H9 (cell line): ENCODE data around the gene PAK1. TPM values are rescaled to one million over a fixed set of nuclear protein-coding genes. Genes with fewer than 3 reads are reported as not detected.
A peak's percentile ranks its signal among the peaks of the same experiment; 100 is the strongest.

Source experiments
- DNase-seq: peaks from one replicate; pipeline ENCODE4 v3.0.0-alpha.2; 2017
- H2AFZ ChIP-seq: one replicate; pipeline ENCODE4 v1.6.1; 2013; ENCODE audit warnings: mild to moderate bottlenecking, low read length, control low read depth, moderate library complexity
- H2AK5ac ChIP-seq: 2 replicates; pipeline ENCODE4 v1.6.1; 2013; ENCODE audit warnings: low read length, control low read depth, mixed read lengths; ENCODE audit not compliant: insufficient read length
- H2BK120ac ChIP-seq: one replicate; pipeline ENCODE4 v1.6.1; 2013; ENCODE audit warnings: low read depth, mild to moderate bottlenecking, low read length, control low read depth, inconsistent platforms; ENCODE audit not compliant: poor library complexity, severe bottlenecking
- H2BK12ac ChIP-seq: 2 replicates; pipeline ENCODE4 v1.6.1; 2013; ENCODE audit warnings: low read length, control low read depth, mixed read lengths, low read depth; ENCODE audit not compliant: insufficient read length
- H2BK15ac ChIP-seq: 2 replicates; pipeline ENCODE4 v1.6.1; 2013; ENCODE audit warnings: low read depth, low read length, control low read depth
- H2BK20ac ChIP-seq: one replicate; pipeline ENCODE4 v1.6.1; 2013; ENCODE audit warnings: low read depth, mild to moderate bottlenecking, low read length, control low read depth, inconsistent platforms; ENCODE audit not compliant: poor library complexity, severe bottlenecking
- H2BK5ac ChIP-seq: 2 replicates; pipeline ENCODE4 v1.6.1; 2013; ENCODE audit warnings: low read length, control low read depth, mixed read lengths; ENCODE audit not compliant: insufficient read length
- H3K14ac ChIP-seq: 2 replicates; pipeline ENCODE4 v1.6.1; 2013; ENCODE audit warnings: low read length, control low read depth; ENCODE audit not compliant: insufficient read depth
- H3K18ac ChIP-seq: 2 replicates; pipeline ENCODE4 v1.6.1; 2013; ENCODE audit warnings: low read depth, mild to moderate bottlenecking, mixed read lengths, low read length, control low read depth; ENCODE audit not compliant: insufficient read length
- H3K23ac ChIP-seq: 2 replicates; pipeline ENCODE4 v1.6.1; 2013; ENCODE audit warnings: low read length, control low read depth, mixed read lengths, low read depth; ENCODE audit not compliant: insufficient read length
- H3K23me2 ChIP-seq: 2 replicates; pipeline ENCODE4 v1.6.1; 2013; ENCODE audit warnings: low read depth, mild to moderate bottlenecking, mixed read lengths, low read length, control low read depth; ENCODE audit not compliant: insufficient read length, poor library complexity, severe bottlenecking
- H3K27ac ChIP-seq: 2 replicates; pipeline ENCODE4 v1.5.1; 2013; ENCODE audit warnings: low read length, control low read depth, mixed read lengths, low read depth; ENCODE audit not compliant: insufficient read length
- H3K27me3 ChIP-seq: 2 replicates; pipeline ENCODE4 v1.6.1; 2013; ENCODE audit warnings: low read length, control low read depth, inconsistent platforms; ENCODE audit not compliant: insufficient read depth
- H3K4ac ChIP-seq: 2 replicates; pipeline ENCODE4 v1.6.1; 2013; ENCODE audit warnings: low read depth, mild to moderate bottlenecking, control low read depth, inconsistent platforms, low read length, moderate library complexity
- H3K4me1 ChIP-seq: 2 replicates; pipeline ENCODE4 v1.6.1; 2013; ENCODE audit warnings: low read length, control low read depth, inconsistent platforms; ENCODE audit not compliant: insufficient read depth
- H3K4me2 ChIP-seq: 2 replicates; pipeline ENCODE4 v1.6.1; 2013; ENCODE audit warnings: low read length, control low read depth, mixed read lengths; ENCODE audit not compliant: insufficient read length, insufficient read depth
- H3K56ac ChIP-seq: 2 replicates; pipeline ENCODE4 v1.6.1; 2013; ENCODE audit warnings: low read depth, mild to moderate bottlenecking, mixed read lengths, low read length, control low read depth; ENCODE audit not compliant: insufficient read length
- H3K79me1 ChIP-seq: 2 replicates; pipeline ENCODE4 v1.6.1; 2013; ENCODE audit warnings: low read depth, mild to moderate bottlenecking, moderate library complexity, low read length, control low read depth, inconsistent platforms; ENCODE audit not compliant: insufficient read depth, poor library complexity, severe bottlenecking
- H3K79me2 ChIP-seq: 2 replicates; pipeline ENCODE4 v1.6.1; 2013; ENCODE audit warnings: low read length, control low read depth, inconsistent platforms; ENCODE audit not compliant: insufficient read depth
- H3K9ac ChIP-seq: 2 replicates; pipeline ENCODE4 v1.6.1; 2013; ENCODE audit warnings: low read length, control low read depth, mixed read lengths; ENCODE audit not compliant: insufficient read length; ENCODE audit errors: extremely low read depth
- H3K9me3 ChIP-seq: one replicate; pipeline ENCODE4 v1.6.1; 2013; ENCODE audit warnings: low read depth, low read length, inconsistent platforms; ENCODE audit not compliant: control insufficient read depth
- H3T11ph ChIP-seq: one replicate; pipeline ENCODE4 v1.6.1; 2013; ENCODE audit warnings: mild to moderate bottlenecking, low read length, control low read depth, inconsistent platforms
- H4K20me1 ChIP-seq: one replicate; pipeline ENCODE4 v1.6.1; 2013; ENCODE audit not compliant: control insufficient read depth, insufficient read length, insufficient read depth
- H4K5ac ChIP-seq: 2 replicates; pipeline ENCODE4 v1.6.1; 2013; ENCODE audit warnings: low read depth, mild to moderate bottlenecking, mixed read lengths, low read length, control low read depth; ENCODE audit not compliant: insufficient read length
- H4K8ac ChIP-seq: replicated peaks from 2 replicates; pipeline ENCODE4 v1.6.1; 2013; ENCODE audit warnings: low read length, control low read depth, mixed read lengths, low read depth; ENCODE audit not compliant: insufficient read length
- H4K91ac ChIP-seq: 2 replicates; pipeline ENCODE4 v1.6.1; 2013; ENCODE audit warnings: low read depth, mild to moderate bottlenecking, moderate library complexity, mixed read lengths, low read length, control low read depth; ENCODE audit not compliant: insufficient read length
- H3K27ac Mint-ChIP-seq, 3 experiments: 2 replicates in 2 of 3; 3 replicates in 1 of 3; pipeline ENCODE4 v1.8.0; 2020 to 2021; ENCODE audit warnings: mixed read lengths in 3 of 3, mild to moderate bottlenecking in 1 of 3, moderate library complexity in 1 of 3
- H3K27me3 Mint-ChIP-seq: 2 replicates; pipeline ENCODE4 v1.8.0; 2021; ENCODE audit warnings: low read depth, mild to moderate bottlenecking, moderate library complexity, mixed read lengths
- H3K36me3 Mint-ChIP-seq, 3 experiments: 2 replicates in 2 of 3; 3 replicates in 1 of 3; pipeline ENCODE4 v1.8.0; 2020 to 2021; ENCODE audit warnings: low read depth in 3 of 3, mixed read lengths in 3 of 3; ENCODE audit not compliant: insufficient read depth in 1 of 3
- H3K4me1 Mint-ChIP-seq, 2 experiments: 2 replicates each; pipeline ENCODE4 v1.8.0; 2020; ENCODE audit warnings: mixed read lengths in 2 of 2
- H3K4me3 Mint-ChIP-seq, 2 experiments: 2 replicates in 1 of 2; 3 replicates in 1 of 2; pipeline ENCODE4 v1.8.0; 2020 to 2021; ENCODE audit warnings: mild to moderate bottlenecking in 2 of 2, mixed read lengths in 2 of 2, moderate library complexity in 1 of 2
- H3K9me3 Mint-ChIP-seq, 2 experiments: 2 replicates in 1 of 2; 3 replicates in 1 of 2; pipeline ENCODE4 v1.8.0; 2020; ENCODE audit warnings: mild to moderate bottlenecking in 2 of 2, mixed read lengths in 2 of 2, moderate library complexity in 1 of 2
- CTCF ChIP-seq: fragments of 200-600 bp; sonication (generic); conservative IDR thresholded peaks from 3 replicates; pipeline ENCODE4 v1.8.0; 2021; ENCODE audit warnings: antibody characterized with exemption, mild to moderate bottlenecking
- WGBS: extraction: QIAGEN DNeasy Blood & Tissue Kit; methylation state at CpG from one replicate; pipeline ENCODE4 v1.1.7; 2013; ENCODE audit warnings: missing lambda C conversion rate, low lambda C conversion rate, mixed read lengths; ENCODE audit not compliant: insufficient read length; ENCODE audit errors: extremely low coverage; 5-methylcytosine and 5-hydroxymethylcytosine counted together
- total RNA-seq: library from RNA; stranded (reverse); gene quantifications from 2 replicates; pipeline ENCODE4 v1.2.1, GENCODE V29; 2021

The PAK1 gene
- total RNA-seq, 1 experiment from 2014 or later: 122 TPM

DNA sequence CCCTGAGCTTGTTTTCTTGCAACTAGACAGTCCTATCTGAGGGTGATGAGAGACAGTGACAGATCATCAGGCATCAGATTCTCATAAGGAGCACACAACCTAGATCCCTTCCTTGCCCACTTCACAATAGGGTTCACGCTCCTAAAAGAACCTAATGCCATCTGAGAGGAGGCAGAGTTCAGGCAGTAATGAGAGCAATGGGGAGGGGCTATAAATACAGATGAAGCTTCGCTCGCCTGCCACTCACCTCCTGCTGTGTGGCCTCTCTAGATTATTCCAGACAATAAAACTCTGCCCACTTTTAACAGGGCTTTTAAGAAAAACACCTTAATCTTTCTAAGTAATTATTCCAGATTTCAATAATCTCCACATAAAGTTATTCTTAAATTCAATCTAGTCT lies 43.9 kb upstream of the PAK1 start:
- no peak overlapping the region for H3K4me2 ChIP-seq
- no peaks in the 10 kb centered on the region for H3K79me2 ChIP-seq
- H4K8ac ChIP-seq: no peak overlapping the region
- no peak overlapping the region for H2BK12ac ChIP-seq
- no peaks in the 10 kb centered on the region for H3K9me3 ChIP-seq
- no peak overlapping the region for H3K4ac ChIP-seq
- DNase-seq: no peak
- Mint-ChIP-seq H3K9me3 (peaks cover 11 to 12% of the 10 kb centered on the region in 2 experiments), H3K27ac (no peak overlapping the region), H3K27me3 (no peaks in the 10 kb centered on the region), H3K4me3 (0 out of 5 replicates have a peak overlapping the region, but pooled peaks of 1 of the 2 experiments have one; percentile 9), H3K36me3 (peaks cover 3 to 13% (median 5%) of the 10 kb centered on the region in 3 experiments), H3K4me1 (peaks cover 8 to 18% of the 10 kb centered on the region in 2 experiments)
- H2AFZ ChIP-seq: no peak overlapping the region
- no peak overlapping the region for H2BK120ac ChIP-seq
- no peaks in the 10 kb centered on the region; the same call in 1 of the 2 replicates for H3K4me1 ChIP-seq
- H3K27me3 ChIP-seq: no peaks in the 10 kb centered on the region
- H3K14ac ChIP-seq: no peak overlapping the region
- H3K56ac ChIP-seq: no peak overlapping the region
- no peak overlapping the region for H3K23ac ChIP-seq
- no peak overlapping the region for H3K18ac ChIP-seq
- no peak overlapping the region for H4K5ac ChIP-seq
- no peak overlapping the region for H2AK5ac ChIP-seq
- no peak overlapping the region for H3K27ac ChIP-seq
- no CpG with 5 or more reads among the region's 3 CpGs for WGBS
- no peak overlapping the region for H4K91ac ChIP-seq
- no peak overlapping the region for H2BK15ac ChIP-seq
- H2BK5ac ChIP-seq: no peak overlapping the region
- no peak overlapping the region for H3K9ac ChIP-seq
- no peaks in the 10 kb centered on the region for H3K79me1 ChIP-seq
- TF ChIP-seq CTCF: no peak
- H3T11ph ChIP-seq: no peak overlapping the region
- no peak overlapping the region for H2BK20ac ChIP-seq
- no peaks in the 10 kb centered on the region for H3K23me2 ChIP-seq
- H4K20me1 ChIP-seq: no peaks in the 10 kb centered on the region
